ENCODE data around the gene WBP2NL.

GRCh38 chr22:41975299-41976069 lies 23.1 kb upstream of the WBP2NL start:
- TF ChIP-seq EZH2phosphoT487 (IDR thresholded peaks at IDR 0.05; ENCODE audit: borderline replicate concordance, low read depth, low read length): no peak
- TF ChIP-seq CTCF (conservative IDR thresholded peaks at IDR 0.05; ENCODE audit: low read length): no peak
